Left lung (tissue), 14 donors: ENCODE data around the gene DEPP1. TPM values are rescaled to one million over a fixed set of nuclear protein-coding genes. Genes with fewer than 3 reads are reported as not detected.
"Not testable (repeated sequence)": the region's sequence is repeated elsewhere in the genome, so short reads cannot be mapped to it uniquely, and the experiment has no call there.

Experiments used
- ATAC-seq: fragments of 200-7000 bp; cut with Tn5 transposase; one replicate; pipeline ENCODE4 v1.9.1; 2020; ENCODE audit warnings: moderate library complexity
- DNase-seq, 4 donors: peaks; one replicate each; pipeline ENCODE4 v3.0.0-alpha.2; 2013 to 2020
- H3K27ac ChIP-seq, 2 donors: fragments of 200-600 bp; sonication (generic) in 1 of 2; one replicate each; pipeline versions ENCODE4 v1.5.0 to v1.8.0; 2020 to 2021
- H3K27me3 ChIP-seq, 2 donors: fragments of 200-600 bp; sonication (generic) in 1 of 2; one replicate each; pipeline versions ENCODE4 v1.5.0 to v1.8.0; 2020 to 2021
- H3K36me3 ChIP-seq, 2 donors: fragments of 200-600 bp; sonication (generic) in 1 of 2; one replicate each; pipeline versions ENCODE4 v1.5.0 to v1.8.0; 2020 to 2021
- H3K4me1 ChIP-seq, 2 donors: fragments of 200-600 bp; one replicate each; pipeline ENCODE4 v1.8.0; 2021
- H3K4me3 ChIP-seq, 2 donors: fragments of 200-600 bp; sonication (generic) in 1 of 2; one replicate each; pipeline versions ENCODE4 v1.5.0 to v1.8.0; 2020 to 2021; ENCODE audit warnings: mild to moderate bottlenecking in 1 of 2
- H3K9me3 ChIP-seq, 2 donors: fragments of 200-600 bp; sonication (generic) in 1 of 2; one replicate each; pipeline versions ENCODE4 v1.5.0 to v1.8.0; 2020 to 2021
- intact Hi-C, 2 donors: fragments of 100-400 bp; cut with DNase I; formaldehyde crosslinking; loops; one replicate each; pipeline versions ENCODE4 v1.11.2 to v1.14.2; 2022
- long read RNA-seq, 12 donors: library from polyadenylated mRNA in 2 of 12; unstranded in 2 of 12; transcript quantifications; one replicate each; pipeline ENCODE4 v2.0.0 and lab custom pipeline, GENCODE V29; 2019 to 2026
- polyA plus RNA-seq, 6 donors: library from polyadenylated mRNA; unstranded; fragments of 120-200 nt; gene quantifications; one replicate each; pipeline ENCODE4 v1.2.1, GENCODE V29; 2013; ENCODE audit not compliant: insufficient read length in 6 of 6
- total RNA-seq, 2 donors: library from RNA; stranded (reverse); fragmentation: NEBNext Ultra II Directional; extraction: Animal tissue kit (Norgen Biotek cat#: 25700); gene quantifications; one replicate each; pipeline ENCODE4 v1.2.1, GENCODE V29; 2021
- TF ChIP-seq, protein P1 (sequence below), 2 donors: fragments of 200-600 bp; sonication (generic) in 1 of 2; IDR thresholded peaks; one replicate each; pipeline versions ENCODE4 v1.5.0 to v1.8.0; 2021; ENCODE audit warnings: antibody characterized with exemption in 2 of 2
- donor health status: DM: no; HTN: yes; CAD: no.
- donor health status: DM: no; HTN: no; CAD: no.

The DEPP1 gene, protein sequence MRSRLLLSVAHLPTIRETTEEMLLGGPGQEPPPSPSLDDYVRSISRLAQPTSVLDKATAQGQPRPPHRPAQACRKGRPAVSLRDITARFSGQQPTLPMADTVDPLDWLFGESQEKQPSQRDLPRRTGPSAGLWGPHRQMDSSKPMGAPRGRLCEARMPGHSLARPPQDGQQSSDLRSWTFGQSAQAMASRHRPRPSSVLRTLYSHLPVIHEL
- 10 to 100 TPM; 25.4 to 33.9 TPM for total RNA-seq
- polyA plus RNA-seq = 10 to 100 TPM; 18.5 to 59.8 (median 26.6) TPM
- long read RNA-seq, donor 1, transcript DEPP1-201 (2 exons, 2,120 nt) = major isoform, 14 of 28 reads
- long read RNA-seq, donor 1, partial matches to known transcripts = 14 of 28 reads
- long read RNA-seq, donor 1, other reads (novel, unspliced or antisense) = 0 of 28 reads
- long read RNA-seq, donor 2, transcript DEPP1-201 (2 exons, 2,120 nt) = major isoform, 9 of 9 reads
- long read RNA-seq, donor 2, partial matches to known transcripts = 0 of 9 reads
- long read RNA-seq, donor 2, other reads (novel, unspliced or antisense) = 0 of 9 reads
- long read RNA-seq, donor 3, transcript DEPP1-201 (2 exons, 2,120 nt) = major isoform, 10 of 10 reads
- long read RNA-seq, donor 3, partial matches to known transcripts = 0 of 10 reads
- long read RNA-seq, donor 3, other reads (novel, unspliced or antisense) = 0 of 10 reads
- long read RNA-seq, donor 4, transcript DEPP1-201 (2 exons, 2,120 nt) = major isoform, 26 of 26 reads
- long read RNA-seq, donor 4, partial matches to known transcripts = 0 of 26 reads
- long read RNA-seq, donor 4, other reads (novel, unspliced or antisense) = 0 of 26 reads
- long read RNA-seq, donor 5, transcript DEPP1-201 (2 exons, 2,120 nt) = major isoform, 23 of 23 reads
- long read RNA-seq, donor 5, partial matches to known transcripts = 0 of 23 reads
- long read RNA-seq, donor 5, other reads (novel, unspliced or antisense) = 0 of 23 reads
- long read RNA-seq, donor 6, transcript DEPP1-201 (2 exons, 2,120 nt) = major isoform, 13 of 13 reads
- long read RNA-seq, donor 6, partial matches to known transcripts = 0 of 13 reads
- long read RNA-seq, donor 6, other reads (novel, unspliced or antisense) = 0 of 13 reads
- long read RNA-seq, donor 7, transcript DEPP1-201 (2 exons, 2,120 nt) = major isoform, 26 of 43 reads
- long read RNA-seq, donor 7, partial matches to known transcripts = 17 of 43 reads
- long read RNA-seq, donor 7, other reads (novel, unspliced or antisense) = 0 of 43 reads
- long read RNA-seq, donor 8, transcript DEPP1-201 (2 exons, 2,120 nt) = major isoform, 13 of 13 reads
- long read RNA-seq, donor 8, partial matches to known transcripts = 0 of 13 reads
- long read RNA-seq, donor 8, other reads (novel, unspliced or antisense) = 0 of 13 reads
- long read RNA-seq, donor 9 = 0 reads
- long read RNA-seq, donor 10, transcript DEPP1-201 (2 exons, 2,120 nt) = major isoform, 43 of 46 reads
- long read RNA-seq, donor 10, partial matches to known transcripts = 0 of 46 reads
- long read RNA-seq, donor 10, other reads (novel, unspliced or antisense) = 3 of 46 reads
- long read RNA-seq, donor 11, transcript DEPP1-201 (2 exons, 2,120 nt) = major isoform, 6 of 6 reads
- long read RNA-seq, donor 11, partial matches to known transcripts = 0 of 6 reads
- long read RNA-seq, donor 11, other reads (novel, unspliced or antisense) = 0 of 6 reads
- long read RNA-seq, donor 12, transcript DEPP1-201 (2 exons, 2,120 nt) = major isoform, 14 of 14 reads
- long read RNA-seq, donor 12, partial matches to known transcripts = 0 of 14 reads
- long read RNA-seq, donor 12, other reads (novel, unspliced or antisense) = 0 of 14 reads

DNA sequence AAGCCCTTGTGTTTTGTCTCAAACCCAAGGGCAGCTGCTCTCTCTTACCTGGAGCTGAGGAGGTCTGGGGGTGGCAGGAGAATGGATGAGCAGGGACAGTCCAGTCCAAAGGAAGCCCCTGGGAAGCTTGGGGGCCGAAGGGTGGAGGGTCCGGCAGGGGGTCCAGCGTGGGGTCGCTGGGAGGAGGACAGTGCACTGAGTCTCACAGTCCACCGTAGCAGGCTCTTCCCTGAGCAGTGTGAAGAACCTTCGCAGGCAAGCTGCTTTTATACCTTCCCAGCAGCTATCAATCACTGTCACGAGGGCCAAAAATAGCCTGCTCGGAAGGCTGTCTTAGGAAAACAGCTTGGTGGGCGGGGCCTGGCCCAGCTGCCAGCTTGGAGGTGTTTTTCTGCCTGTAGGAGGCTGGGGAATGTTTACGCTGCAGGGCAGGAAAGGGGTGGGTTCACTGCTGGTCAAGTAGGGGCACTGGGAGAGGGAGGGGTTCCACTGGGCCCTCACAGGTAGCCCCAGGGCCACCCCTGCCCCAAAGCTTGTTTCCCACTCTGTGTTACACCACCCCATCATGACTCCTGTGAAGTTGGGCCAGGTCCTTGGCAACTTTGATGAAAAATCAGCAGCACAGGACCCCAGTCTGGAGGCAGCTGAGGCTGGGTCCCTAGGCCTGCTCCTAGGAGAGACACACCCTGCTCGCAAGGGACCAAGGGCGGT, at the start of gene DEPP1:
Gene DEPP1 (minus strand): TSS at position 240 of the 711 bp plus-strand sequence. CDS start 779 bp downstream, outside the sequence.
- Histone ChIP-seq H3K4me1 (peaks cover 41 to 93% of the 10 kb centered on the region in 2 donors), H3K4me3 (peak within 1 kb of the TSS; percentile 26 to 49), H3K27ac (peak within 1 kb of the TSS; percentile 78 to 82), H3K27me3 (no peaks in the 10 kb centered on the region), H3K36me3 (peaks cover 0 to 37% of the 10 kb centered on the region in 2 donors), H3K9me3 (no peaks in the 10 kb centered on the region)
- ATAC-seq = peak; percentile 68
- intact Hi-C loops = loop anchor here in 1 of 2 donors (5.0 kb wide), 1 partner anchor 46 kb away; no protein-coding TSS in a partner anchor
- TF ChIP-seq, protein P1, sequence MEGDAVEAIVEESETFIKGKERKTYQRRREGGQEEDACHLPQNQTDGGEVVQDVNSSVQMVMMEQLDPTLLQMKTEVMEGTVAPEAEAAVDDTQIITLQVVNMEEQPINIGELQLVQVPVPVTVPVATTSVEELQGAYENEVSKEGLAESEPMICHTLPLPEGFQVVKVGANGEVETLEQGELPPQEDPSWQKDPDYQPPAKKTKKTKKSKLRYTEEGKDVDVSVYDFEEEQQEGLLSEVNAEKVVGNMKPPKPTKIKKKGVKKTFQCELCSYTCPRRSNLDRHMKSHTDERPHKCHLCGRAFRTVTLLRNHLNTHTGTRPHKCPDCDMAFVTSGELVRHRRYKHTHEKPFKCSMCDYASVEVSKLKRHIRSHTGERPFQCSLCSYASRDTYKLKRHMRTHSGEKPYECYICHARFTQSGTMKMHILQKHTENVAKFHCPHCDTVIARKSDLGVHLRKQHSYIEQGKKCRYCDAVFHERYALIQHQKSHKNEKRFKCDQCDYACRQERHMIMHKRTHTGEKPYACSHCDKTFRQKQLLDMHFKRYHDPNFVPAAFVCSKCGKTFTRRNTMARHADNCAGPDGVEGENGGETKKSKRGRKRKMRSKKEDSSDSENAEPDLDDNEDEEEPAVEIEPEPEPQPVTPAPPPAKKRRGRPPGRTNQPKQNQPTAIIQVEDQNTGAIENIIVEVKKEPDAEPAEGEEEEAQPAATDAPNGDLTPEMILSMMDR (IDR thresholded peaks at IDR 0.05) = no peak
- peak; percentile 80 to 92 (median 90) for DNase-seq

- intact Hi-C loops = no loop called here
- DNase-seq = no peak
- H3K27me3 ChIP-seq = no peaks in the 10 kb centered on the region
- no peak for ATAC-seq
- TF ChIP-seq, protein P1 (IDR thresholded peaks at IDR 0.05) = no peak
- H3K27ac ChIP-seq = no peak overlapping the region
- H3K4me3 ChIP-seq = no peak overlapping the region
- H3K9me3 ChIP-seq = peaks cover 0 to 9% of the 10 kb centered on the region in 2 donors
- H3K36me3 ChIP-seq = no peaks in the 10 kb centered on the region
- H3K4me1 ChIP-seq = no peaks in the 10 kb centered on the region
Observed at GRCh38 chr10:45023426-45023825, 44.8 kb upstream of the DEPP1 start.

GRCh38 chr10:45015590-45015989, 37.0 kb upstream of the DEPP1 start:
- TF ChIP-seq, protein P1 (IDR thresholded peaks at IDR 0.05) = no peak
- intact Hi-C loops = no loop called here
- Histone ChIP-seq H3K27ac (no peak overlapping the region), H3K4me3 (no peak overlapping the region), H3K36me3 (no peaks in the 10 kb centered on the region), H3K9me3 (no peaks in the 10 kb centered on the region), H3K27me3 (no peaks in the 10 kb centered on the region), H3K4me1 (no peaks in the 10 kb centered on the region)
- ATAC-seq (no peak), DNase-seq (no peak)

GRCh38 chr10:45014557-45014956, 35.9 kb upstream of the DEPP1 start:
- intact Hi-C loops, ATAC-seq, DNase-seq, H3K4me1 ChIP-seq, H3K27ac ChIP-seq, H3K4me3 ChIP-seq, H3K36me3 ChIP-seq, H3K9me3 ChIP-seq, H3K27me3 ChIP-seq: not testable (repeated sequence)
